PC-9 (cell line): ENCODE results near the gene NDRG2. TPM values are rescaled to one million over a fixed set of nuclear protein-coding genes. Genes with fewer than 3 reads are reported as not detected.

Experiments used
- BruUV-seq: library from RNA; stranded (reverse); fragments of 400-500 nt; replicated peaks from 2 replicates; lab custom pipeline; 2021; lab: Mats Ljungman, UMichigan
- CTCF ChIA-PET: fragments of 300-600 bp; sonication (Branson Sonifier 250); formaldehyde crosslinking; loops from one replicate; lab custom pipeline; 2022; ENCODE audit warnings: antibody characterized with exemption; lab: Charles Lee
- POLR2A ChIA-PET: fragments of 300-600 bp; sonication (Branson Sonifier 250); formaldehyde crosslinking; loops from one replicate; lab custom pipeline; 2022; ENCODE audit warnings: antibody characterized with exemption; ENCODE audit not compliant: unreplicated experiment; lab: Charles Lee
- DNase-seq, 2 experiments: peaks; one replicate each; pipeline versions ENCODE4 v3.0.0 to v3.0.0-alpha.2; 2015 to 2022; ENCODE audit warnings: mixed read lengths in 1 of 2
- H2AFZ ChIP-seq: fragments of 200-600 bp; sonication (generic); 2 replicates; pipeline ENCODE4 v1.8.1; 2017; ENCODE audit warnings: antibody characterized with exemption
- H3F3A ChIP-seq: fragments of 200-600 bp; sonication (generic); 2 replicates; pipeline ENCODE4 v1.8.1; 2017; ENCODE audit warnings: antibody characterized with exemption, mild to moderate bottlenecking, low read depth; ENCODE audit not compliant: insufficient read depth
- H3K27ac ChIP-seq: fragments of 200-600 bp; sonication (generic); 2 replicates; pipeline ENCODE4 v1.6.1; 2016; ENCODE audit warnings: mixed run types
- H3K27me3 ChIP-seq: fragments of 200-600 bp; sonication (generic); 2 replicates; pipeline ENCODE4 v1.6.1; 2016; ENCODE audit warnings: low read depth, mixed run types; ENCODE audit not compliant: insufficient read depth
- H3K36me3 ChIP-seq: fragments of 200-600 bp; sonication (generic); 2 replicates; pipeline ENCODE4 v1.6.1; 2016; ENCODE audit warnings: low read depth, mixed run types
- H3K4me1 ChIP-seq: fragments of 200-600 bp; sonication (generic); replicated peaks from 2 replicates; pipeline ENCODE4 v1.6.1; 2016; ENCODE audit warnings: mixed run types; ENCODE audit not compliant: insufficient read depth
- H3K4me2 ChIP-seq: fragments of 200-600 bp; sonication (generic); 2 replicates; pipeline ENCODE4 v1.6.1; 2017; ENCODE audit warnings: mixed run types
- H3K4me3 ChIP-seq: fragments of 200-600 bp; sonication (generic); 2 replicates; pipeline ENCODE4 v1.6.1; 2016; ENCODE audit warnings: mixed run types
- H3K79me2 ChIP-seq: fragments of 200-600 bp; sonication (generic); 2 replicates; pipeline ENCODE4 v1.6.1; 2017; ENCODE audit warnings: low read depth, mixed run types
- H3K9me2 ChIP-seq: fragments of 200-600 bp; sonication (generic); 2 replicates; pipeline ENCODE4 v1.8.1; 2017; ENCODE audit warnings: mild to moderate bottlenecking; ENCODE audit not compliant: insufficient read depth
- H3K9me3 ChIP-seq: fragments of 200-600 bp; sonication (generic); 2 replicates; pipeline ENCODE4 v1.8.1; 2016; ENCODE audit warnings: low read depth; ENCODE audit not compliant: insufficient read depth
- H4K20me1 ChIP-seq: fragments of 200-600 bp; sonication (generic); 2 replicates; pipeline ENCODE4 v1.8.1; 2017; ENCODE audit not compliant: insufficient read depth
- EZH2 ChIP-seq: fragments of 200-600 bp; sonication (generic); IDR thresholded peaks from 2 replicates; pipeline ENCODE4 v1.8.0; 2017; ENCODE audit warnings: antibody characterized with exemption, low read depth
- intact Hi-C: fragments of 100-400 bp; cut with micrococcal nuclease; formaldehyde crosslinking; loops from one replicate; pipeline ENCODE4 v1.10.0; 2022; ENCODE audit not compliant: unreplicated experiment
- total RNA-seq: library from RNA; stranded (reverse); gene quantifications from 2 replicates; pipeline ENCODE4 v1.2.3, GENCODE V29; 2021
- TF ChIP-seq, protein P1 (sequence below): fragments of 200-600 bp; sonication (generic); conservative IDR thresholded peaks from 2 replicates; pipeline ENCODE4 v1.6.1; 2017; ENCODE audit warnings: mixed run types, antibody characterized with exemption, mild to moderate bottlenecking, moderate library complexity

The NDRG2 gene
- total RNA-seq, 1 experiment from 2014 or later, result 12.2 TPM

DNA sequence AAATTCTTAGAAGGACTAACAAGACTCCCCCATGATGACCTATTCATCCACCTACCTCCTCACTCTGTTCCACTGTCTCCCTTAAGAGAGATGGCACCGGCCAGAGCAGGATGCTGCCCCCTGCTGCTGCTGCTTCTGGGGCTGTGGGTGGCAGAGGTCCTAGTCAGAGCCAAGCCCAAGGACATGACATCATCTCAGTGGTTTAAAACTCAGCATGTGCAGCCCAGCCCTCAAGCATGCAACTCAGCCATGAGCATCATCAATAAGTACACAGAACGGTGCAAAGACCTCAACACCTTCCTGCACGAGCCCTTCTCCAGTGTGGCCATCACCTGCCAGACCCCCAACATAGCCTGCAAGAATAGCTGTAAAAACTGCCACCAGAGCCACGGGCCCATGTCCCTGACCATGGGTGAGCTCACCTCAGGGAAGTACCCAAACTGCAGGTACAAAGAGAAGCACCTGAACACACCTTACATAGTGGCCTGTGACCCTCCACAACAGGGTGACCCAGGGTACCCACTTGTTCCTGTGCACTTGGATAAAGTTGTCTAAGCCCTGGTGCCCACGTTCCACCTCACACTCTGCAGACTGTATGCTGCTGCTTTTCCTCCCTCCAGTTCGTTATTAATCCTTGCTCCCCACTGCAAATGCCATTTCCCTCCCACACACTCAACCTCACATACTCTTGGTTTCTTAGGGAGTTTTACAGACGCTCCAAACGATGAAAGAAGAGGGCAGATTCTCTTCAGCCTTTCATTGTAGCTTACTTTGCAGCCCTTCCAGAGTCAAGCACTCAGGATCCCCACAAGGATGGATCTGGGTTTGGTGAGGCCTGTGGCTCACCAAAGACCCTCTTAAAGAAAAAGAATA lies 33.2 kb upstream of the NDRG2 start, which contains the start of gene RNASE8:
TSS of gene RNASE8 (plus strand) at position 20 of the 873 bp plus-strand sequence. CDS start at position 91, 71 bp downstream.
- Histone ChIP-seq H3K4me2 (no peak within 1 kb of the TSS), H3K9me3 (no peaks in the 10 kb centered on the region), H3K4me1 (no peaks in the 10 kb centered on the region), H4K20me1 (no peaks in the 10 kb centered on the region), H3K9me2 (no peaks in the 10 kb centered on the region), H3K4me3 (no peak within 1 kb of the TSS), H2AFZ (no peak within 1 kb of the TSS), H3F3A (no peaks in the 10 kb centered on the region), H3K27ac (no peak within 1 kb of the TSS), H3K27me3 (no peaks in the 10 kb centered on the region), H3K36me3 (no peaks in the 10 kb centered on the region), H3K79me2 (no peaks in the 10 kb centered on the region)
- BruUV-seq, result no TSS peak
- ChIA-PET CTCF (no interaction called here), POLR2A (no interaction called here)
- TF ChIP-seq EZH2, result no peak
- TF ChIP-seq, protein P1, sequence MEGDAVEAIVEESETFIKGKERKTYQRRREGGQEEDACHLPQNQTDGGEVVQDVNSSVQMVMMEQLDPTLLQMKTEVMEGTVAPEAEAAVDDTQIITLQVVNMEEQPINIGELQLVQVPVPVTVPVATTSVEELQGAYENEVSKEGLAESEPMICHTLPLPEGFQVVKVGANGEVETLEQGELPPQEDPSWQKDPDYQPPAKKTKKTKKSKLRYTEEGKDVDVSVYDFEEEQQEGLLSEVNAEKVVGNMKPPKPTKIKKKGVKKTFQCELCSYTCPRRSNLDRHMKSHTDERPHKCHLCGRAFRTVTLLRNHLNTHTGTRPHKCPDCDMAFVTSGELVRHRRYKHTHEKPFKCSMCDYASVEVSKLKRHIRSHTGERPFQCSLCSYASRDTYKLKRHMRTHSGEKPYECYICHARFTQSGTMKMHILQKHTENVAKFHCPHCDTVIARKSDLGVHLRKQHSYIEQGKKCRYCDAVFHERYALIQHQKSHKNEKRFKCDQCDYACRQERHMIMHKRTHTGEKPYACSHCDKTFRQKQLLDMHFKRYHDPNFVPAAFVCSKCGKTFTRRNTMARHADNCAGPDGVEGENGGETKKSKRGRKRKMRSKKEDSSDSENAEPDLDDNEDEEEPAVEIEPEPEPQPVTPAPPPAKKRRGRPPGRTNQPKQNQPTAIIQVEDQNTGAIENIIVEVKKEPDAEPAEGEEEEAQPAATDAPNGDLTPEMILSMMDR, result no peak; the same call in 1 of the 2 replicates
- DNase-seq, result peak in 1 of 2 experiments; percentile 36
- intact Hi-C loops, result no loop called here

DNA sequence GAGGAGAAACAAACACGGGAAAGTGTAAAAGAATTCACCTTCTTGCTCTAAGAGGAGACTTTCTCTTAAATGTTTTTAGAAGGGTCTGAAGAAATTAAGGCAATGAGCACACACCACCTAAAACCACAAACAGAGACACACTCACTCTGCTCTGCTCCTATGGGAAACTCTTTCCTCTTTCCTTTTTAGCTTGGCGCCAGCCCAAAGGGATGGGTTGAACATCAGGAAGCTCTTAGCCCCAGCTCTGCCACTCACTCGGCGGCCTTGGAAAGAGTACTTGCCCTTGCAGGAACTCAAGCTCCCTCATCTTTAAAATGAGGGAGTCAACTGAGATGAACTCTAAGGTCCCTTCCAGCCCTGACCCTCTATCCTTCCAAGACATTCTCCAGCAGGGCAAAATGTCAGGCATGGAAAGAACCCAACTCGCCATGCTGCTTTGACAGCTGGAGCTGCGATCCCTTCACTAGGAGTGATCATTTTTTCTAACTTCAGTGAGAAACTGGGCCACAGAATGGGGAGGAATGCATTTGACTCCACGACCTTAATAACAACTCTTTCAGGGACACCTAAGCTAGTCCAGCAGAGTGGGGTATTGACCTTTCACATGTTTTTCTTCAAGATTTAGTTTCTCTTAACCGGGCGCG lies 31.8 kb upstream of the NDRG2 start:
- TF ChIP-seq, protein P1, result no peak
- no peak for TF ChIP-seq EZH2
- DNase-seq, result no peak
- Histone ChIP-seq H3K9me2 (no peaks in the 10 kb centered on the region), H3K36me3 (no peaks in the 10 kb centered on the region), H3K4me1 (no peaks in the 10 kb centered on the region), H4K20me1 (no peaks in the 10 kb centered on the region), H3K27me3 (no peaks in the 10 kb centered on the region), H3F3A (no peaks in the 10 kb centered on the region), H3K4me2 (no peak overlapping the region), H3K9me3 (no peaks in the 10 kb centered on the region), H3K4me3 (no peak overlapping the region), H3K27ac (no peak overlapping the region), H2AFZ (no peak overlapping the region), H3K79me2 (no peaks in the 10 kb centered on the region)
- no TSS peak for BruUV-seq
- POLR2A ChIA-PET, result no interaction called here
- CTCF ChIA-PET, result no interaction called here
- intact Hi-C loops, result no loop called here

DNA sequence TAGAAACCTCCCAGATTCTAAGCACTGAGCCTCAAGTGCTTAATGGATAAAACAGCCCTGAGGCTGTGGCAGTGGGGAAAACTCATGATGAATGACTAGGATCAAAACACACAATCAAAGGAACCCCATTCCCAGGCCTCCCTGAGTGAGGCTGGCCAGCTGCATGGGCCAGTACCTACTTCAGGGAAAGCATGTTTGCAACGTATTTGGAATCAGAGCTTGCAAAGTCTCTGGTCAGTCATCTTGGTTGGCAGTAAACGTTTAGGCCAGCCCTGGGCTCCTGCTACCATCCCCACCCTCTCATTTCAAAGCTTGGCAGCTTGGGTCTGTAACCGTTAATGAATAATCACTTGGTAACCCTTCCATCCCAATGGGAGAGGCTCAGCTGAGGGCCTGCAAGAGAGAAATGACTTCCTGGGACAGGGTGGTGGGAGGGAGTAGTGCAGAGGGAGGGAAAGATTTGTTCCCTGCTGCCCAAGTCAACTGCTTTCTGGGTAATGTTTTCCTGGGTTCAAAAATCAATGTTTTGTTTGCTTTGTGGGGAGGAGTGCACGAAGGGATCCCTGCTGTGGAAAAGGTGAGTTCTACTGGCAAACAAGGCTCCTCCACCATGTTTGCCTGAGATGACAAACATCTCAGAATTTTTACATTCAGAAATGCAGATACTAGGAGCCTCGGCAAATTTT lies 30.7 kb upstream of the NDRG2 start:
- H3K4me2 ChIP-seq, result no peak overlapping the region
- DNase-seq, result no peak
- H3K9me2 ChIP-seq, result no peaks in the 10 kb centered on the region
- no peaks in the 10 kb centered on the region for H4K20me1 ChIP-seq
- POLR2A ChIA-PET, result no interaction called here
- no peak overlapping the region for H3K4me3 ChIP-seq
- no peaks in the 10 kb centered on the region for H3K9me3 ChIP-seq
- no peaks in the 10 kb centered on the region for H3K27me3 ChIP-seq
- CTCF ChIA-PET, result no interaction called here
- H2AFZ ChIP-seq, result no peak overlapping the region
- BruUV-seq, result no TSS peak
- intact Hi-C loops, result no loop called here
- H3K36me3 ChIP-seq, result no peaks in the 10 kb centered on the region
- TF ChIP-seq EZH2, result no peak
- TF ChIP-seq, protein P1, result no peak
- no peaks in the 10 kb centered on the region for H3K79me2 ChIP-seq
- H3K4me1 ChIP-seq, result no peaks in the 10 kb centered on the region
- H3F3A ChIP-seq, result no peaks in the 10 kb centered on the region
- no peak overlapping the region for H3K27ac ChIP-seq
